CD14-positive monocyte (primary cell): ENCODE measurements around the gene PANX2. TPM values are rescaled to one million over a fixed set of nuclear protein-coding genes. Genes with fewer than 3 reads are reported as not detected.

Experiments
- DNase-seq, 3 donors: peaks; one replicate each; pipeline ENCODE4 v3.0.0-alpha.2; 2011 to 2022
- H2AFZ ChIP-seq: 2 replicates; pipeline ENCODE4 v1.6.0; 2012; ENCODE audit warnings: mild to moderate bottlenecking, low read depth, low read length, inconsistent platforms; ENCODE audit not compliant: insufficient read depth, poor library complexity, severe bottlenecking
- H3K27ac ChIP-seq, 2 donors: 1 replicate in 1 of 2; 2 replicates in 1 of 2; pipeline ENCODE4 v1.5.1; 2012 to 2013; ENCODE audit warnings: low read length in 2 of 2, control low read depth in 1 of 2, inconsistent platforms in 1 of 2, low read depth in 1 of 2, mild to moderate bottlenecking in 1 of 2
- H3K27me3 ChIP-seq, 2 donors: one replicate each; pipeline versions ENCODE4 v1.6.0 to v1.6.1; 2011 to 2013; ENCODE audit warnings: low read length in 2 of 2; ENCODE audit not compliant: control insufficient read depth in 2 of 2, insufficient read depth in 2 of 2
- H3K36me3 ChIP-seq, 2 donors: replicated peaks in 1 of 2; 1 replicate in 1 of 2; 2 replicates in 1 of 2; pipeline versions ENCODE4 v1.5.1 to v1.6.1; 2012 to 2013; ENCODE audit warnings: low read length in 2 of 2, control low read depth in 1 of 2, inconsistent platforms in 1 of 2, mild to moderate bottlenecking in 1 of 2; ENCODE audit not compliant: insufficient read depth in 2 of 2, control insufficient read depth in 1 of 2
- H3K4me1 ChIP-seq, 2 donors: 1 replicate in 1 of 2; 2 replicates in 1 of 2; pipeline versions ENCODE4 v1.5.1 to v1.6.1; 2012 to 2013; ENCODE audit warnings: low read length in 2 of 2, control low read depth in 1 of 2, inconsistent platforms in 1 of 2, mild to moderate bottlenecking in 1 of 2, moderate library complexity in 1 of 2; ENCODE audit not compliant: insufficient read depth in 2 of 2, control insufficient read depth in 1 of 2
- H3K4me2 ChIP-seq: replicated peaks from 2 replicates; pipeline ENCODE3; 2012; ENCODE audit warnings: low read length, moderate library complexity, mild to moderate bottlenecking; ENCODE audit not compliant: poor library complexity, severe bottlenecking; ENCODE audit errors: extremely low read depth
- H3K4me3 ChIP-seq, 3 experiments: fragments of 200-600 bp in 1 of 3; sonication (generic) in 1 of 3; replicated peaks in 1 of 3; 1 replicate in 2 of 3; 2 replicates in 1 of 3; pipeline ENCODE4 v1.5.1; 2011 to 2013; ENCODE audit warnings: low read length in 3 of 3, mild to moderate bottlenecking in 3 of 3, control low read depth in 2 of 3, low read depth in 2 of 3, inconsistent platforms in 1 of 3, moderate library complexity in 1 of 3
- H3K79me2 ChIP-seq: 2 replicates; pipeline ENCODE4 v1.6.0; 2012; ENCODE audit warnings: mild to moderate bottlenecking, control low read depth, inconsistent platforms, low read length, moderate library complexity; ENCODE audit not compliant: insufficient read depth
- H3K9ac ChIP-seq: 2 replicates; pipeline ENCODE4 v1.6.0; 2017; ENCODE audit warnings: low read length, mild to moderate bottlenecking; ENCODE audit not compliant: insufficient read depth, poor library complexity, severe bottlenecking
- H3K9me3 ChIP-seq, 2 donors: replicated peaks in 1 of 2; 1 replicate in 1 of 2; 2 replicates in 1 of 2; pipeline versions ENCODE4 v1.5.1 to v1.6.1; 2012 to 2013; ENCODE audit warnings: low read length in 2 of 2, control low read depth in 1 of 2; ENCODE audit not compliant: control insufficient read depth in 1 of 2, insufficient read depth in 1 of 2
- H4K20me1 ChIP-seq: 2 replicates; pipeline ENCODE4 v1.6.0; 2012; ENCODE audit warnings: mild to moderate bottlenecking, low read length, control low read depth, moderate library complexity; ENCODE audit not compliant: insufficient read depth
- H3K27ac Mint-ChIP-seq, 7 donors: one replicate each; pipeline ENCODE4 v1.8.0; 2020; ENCODE audit warnings: mild to moderate bottlenecking in 7 of 7, mixed read lengths in 7 of 7, moderate library complexity in 6 of 7, inconsistent platforms in 2 of 7
- H3K27me3 Mint-ChIP-seq, 3 donors: one replicate each; pipeline ENCODE4 v1.8.0; 2021 to 2022; ENCODE audit warnings: low read depth in 3 of 3, mild to moderate bottlenecking in 3 of 3, mixed read lengths in 3 of 3, moderate library complexity in 3 of 3, inconsistent platforms in 1 of 3
- H3K36me3 Mint-ChIP-seq, 2 donors: one replicate each; pipeline ENCODE4 v1.8.0; 2020; ENCODE audit warnings: mixed read lengths in 2 of 2, inconsistent platforms in 1 of 2, mild to moderate bottlenecking in 1 of 2
- H3K4me1 Mint-ChIP-seq: one replicate; pipeline ENCODE4 v1.8.0; 2020; ENCODE audit warnings: mild to moderate bottlenecking, mixed read lengths
- H3K4me3 Mint-ChIP-seq, 2 donors: one replicate each; pipeline ENCODE4 v1.8.0; 2020; ENCODE audit warnings: mild to moderate bottlenecking in 2 of 2, mixed read lengths in 2 of 2, moderate library complexity in 1 of 2
- H3K9me3 Mint-ChIP-seq, 7 donors: one replicate each; pipeline ENCODE4 v1.8.0; 2020 to 2022; ENCODE audit warnings: mixed read lengths in 7 of 7, mild to moderate bottlenecking in 6 of 7, moderate library complexity in 6 of 7, inconsistent platforms in 2 of 7
- CTCF ChIP-seq: fragments of 200-600 bp; IDR thresholded peaks from one replicate; pipeline ENCODE4 v1.8.0; 2022; ENCODE audit warnings: antibody characterized with exemption, mild to moderate bottlenecking
- WGBS: methylation state at CpG from one replicate; pipeline ENCODE4 v1.1.5; 2013; ENCODE audit warnings: missing lambda C conversion rate; ENCODE audit not compliant: insufficient coverage; 5-methylcytosine and 5-hydroxymethylcytosine counted together
- intact Hi-C, 2 donors: fragments of 100-400 bp; cut with micrococcal nuclease; formaldehyde crosslinking; loops; one replicate each; pipeline versions ENCODE4 v1.15.0 to v1.15.1; 2023
- polyA plus RNA-seq, 3 donors: library from polyadenylated mRNA; depleted of rRNA in 1 of 3; unstranded in 2 of 3; stranded (reverse) in 1 of 3; fragments of 300-500 nt in 2 of 3; fragments of >200 nt in 1 of 3; fragmentation: Illumina TruSeq in 2 of 3; gene quantifications; 1 replicate in 2 of 3; 2 replicates in 1 of 3; pipeline ENCODE4 v1.2.3, GENCODE V29; 2012 to 2021

The PANX2 gene
- polyA plus RNA-seq, 3 donors: 0.05 to 6.0 TPM; not detected in 1

- no peak for TF ChIP-seq CTCF
- H3K4me1 Mint-ChIP-seq: peaks cover 22% of the 10 kb centered on the region
- H3K4me3 Mint-ChIP-seq: no peak overlapping the region
- Histone ChIP-seq H3K9ac (no peak overlapping the region), H3K79me2 (peaks cover 72% of the 10 kb centered on the region), H3K4me3 (no peak overlapping the region), H2AFZ (no peak overlapping the region), H4K20me1 (peaks cover 98% of the 10 kb centered on the region), H3K27me3 (no peaks in the 10 kb centered on the region), H3K9me3 (no peaks in the 10 kb centered on the region), H3K36me3 (peaks cover 79 to 93% of the 10 kb centered on the region in 2 donors), H3K4me1 (peaks cover 17 to 21% of the 10 kb centered on the region in 2 donors), H3K4me2 (no peak overlapping the region), H3K27ac (no peak overlapping the region)
- intact Hi-C loops: no loop called here
- H3K27me3 Mint-ChIP-seq: no peaks in the 10 kb centered on the region
- no peak for DNase-seq
- WGBS: 90% methylated on average over 14 of the region's 14 CpGs
- no peaks in the 10 kb centered on the region for H3K9me3 Mint-ChIP-seq
- peaks cover 69 to 92% of the 10 kb centered on the region in 2 donors for H3K36me3 Mint-ChIP-seq
- H3K27ac Mint-ChIP-seq: peak overlapping the region in 1 of 7 donors; percentile 13
These were observed 40.6 kb downstream of the PANX2 start for GRCh38 chr22:50211147-50211546.

GRCh38 chr22:50213263-50213662 lies 42.7 kb downstream of the PANX2 start:
- no peaks in the 10 kb centered on the region for H3K9me3 ChIP-seq
- intact Hi-C loops: no loop called here
- H3K79me2 ChIP-seq: peaks cover 68% of the 10 kb centered on the region
- Mint-ChIP-seq H3K9me3 (no peaks in the 10 kb centered on the region), H3K4me1 (peaks cover 4% of the 10 kb centered on the region), H3K27me3 (no peaks in the 10 kb centered on the region), H3K4me3 (no peak overlapping the region), H3K27ac (peak overlapping the region in 1 of 7 donors; percentile 63), H3K36me3 (peaks cover 69 to 93% of the 10 kb centered on the region in 2 donors)
- TF ChIP-seq CTCF: no peak
- H4K20me1 ChIP-seq: peaks cover 100% of the 10 kb centered on the region
- H2AFZ ChIP-seq: no peak overlapping the region
- no peak overlapping the region for H3K4me2 ChIP-seq
- DNase-seq: no peak
- no peaks in the 10 kb centered on the region for H3K27me3 ChIP-seq
- H3K4me3 ChIP-seq: no peak overlapping the region
- H3K27ac ChIP-seq: no peak overlapping the region
- 94% methylated on average over 8 of the region's 9 CpGs for WGBS
- peaks cover 0 to 4% of the 10 kb centered on the region in 2 donors for H3K4me1 ChIP-seq
- H3K9ac ChIP-seq: no peak overlapping the region
- peaks cover 85 to 93% of the 10 kb centered on the region in 2 donors for H3K36me3 ChIP-seq
